ENCODE data around the gene CAV2.
"Not testable (repeated sequence)": the region's sequence is repeated elsewhere in the genome, so short reads cannot be mapped to it uniquely, and the experiment has no call there.

Gene CAV2

GRCh38 chr7:116477625-116478024 is 21.9 kb upstream of the CAV2 start:
- Histone ChIP-seq H3K9ac (ENCODE audit: low read depth, low read length) (no peak overlapping the region), H3K27me3 (ENCODE audit: control insufficient read depth, insufficient read depth, low read length) (no peaks in the 10 kb centered on the region), H3K4me1 (ENCODE audit: control insufficient read depth, insufficient read depth, low read length) (no peaks in the 10 kb centered on the region), H3K36me3 (ENCODE audit: control insufficient read depth, insufficient read depth, low read length) (no peaks in the 10 kb centered on the region), H3K9me3 (ENCODE audit: control insufficient read depth, insufficient read depth, low read length) (no peaks in the 10 kb centered on the region), H3K4me3 (ENCODE audit: low read depth, low read length) (no peak overlapping the region), H3K27ac (ENCODE audit: low read depth, low read length) (no peak overlapping the region)

GRCh38 chr7:116478834-116479233 is 20.7 kb upstream of the CAV2 start:
- no peaks in the 10 kb centered on the region for H3K4me1 ChIP-seq (ENCODE audit: control insufficient read depth, insufficient read depth, low read length)
- no peak overlapping the region for H3K9ac ChIP-seq (ENCODE audit: low read depth, low read length)
- no peaks in the 10 kb centered on the region for H3K9me3 ChIP-seq (ENCODE audit: control insufficient read depth, insufficient read depth, low read length)
- no peaks in the 10 kb centered on the region for H3K27me3 ChIP-seq (ENCODE audit: control insufficient read depth, insufficient read depth, low read length)
- H3K4me3 ChIP-seq (ENCODE audit: low read depth, low read length) = no peak overlapping the region
- no peaks in the 10 kb centered on the region for H3K36me3 ChIP-seq (ENCODE audit: control insufficient read depth, insufficient read depth, low read length)
- no peak overlapping the region for H3K27ac ChIP-seq (ENCODE audit: low read depth, low read length)

GRCh38 chr7:116483271-116483942 is 16.1 kb upstream of the CAV2 start:
- Histone ChIP-seq H3K4me3 (ENCODE audit: low read depth, low read length) (no peak overlapping the region), H3K4me1 (ENCODE audit: control insufficient read depth, insufficient read depth, low read length) (no peaks in the 10 kb centered on the region), H3K9me3 (ENCODE audit: control insufficient read depth, insufficient read depth, low read length) (no peaks in the 10 kb centered on the region), H3K9ac (ENCODE audit: low read depth, low read length) (no peak overlapping the region), H3K36me3 (ENCODE audit: control insufficient read depth, insufficient read depth, low read length) (no peaks in the 10 kb centered on the region), H3K27me3 (ENCODE audit: control insufficient read depth, insufficient read depth, low read length) (no peaks in the 10 kb centered on the region), H3K27ac (ENCODE audit: low read depth, low read length) (no peak overlapping the region)

- H3K27me3 ChIP-seq (ENCODE audit: control insufficient read depth, insufficient read depth, low read length); H3K36me3 ChIP-seq (ENCODE audit: control insufficient read depth, insufficient read depth, low read length); H3K9ac ChIP-seq (ENCODE audit: low read depth, low read length); H3K9me3 ChIP-seq (ENCODE audit: control insufficient read depth, insufficient read depth, low read length); H3K4me1 ChIP-seq (ENCODE audit: control insufficient read depth, insufficient read depth, low read length); H3K4me3 ChIP-seq (ENCODE audit: low read depth, low read length); H3K27ac ChIP-seq (ENCODE audit: low read depth, low read length): not testable (repeated sequence)
These were observed 15.1 kb upstream of the CAV2 start for GRCh38 chr7:116484389-116484788.

- H3K9ac ChIP-seq (ENCODE audit: low read depth, low read length) = no peak overlapping the region
- no peak overlapping the region for H3K27ac ChIP-seq (ENCODE audit: low read depth, low read length)
- H3K36me3 ChIP-seq (ENCODE audit: control insufficient read depth, insufficient read depth, low read length) = no peaks in the 10 kb centered on the region
- H3K4me1 ChIP-seq (ENCODE audit: control insufficient read depth, insufficient read depth, low read length) = no peaks in the 10 kb centered on the region
- H3K4me3 ChIP-seq (ENCODE audit: low read depth, low read length) = no peak overlapping the region
- H3K9me3 ChIP-seq (ENCODE audit: control insufficient read depth, insufficient read depth, low read length) = no peaks in the 10 kb centered on the region
- no peaks in the 10 kb centered on the region for H3K27me3 ChIP-seq (ENCODE audit: control insufficient read depth, insufficient read depth, low read length)
These were observed 11.5 kb upstream of the CAV2 start for GRCh38 chr7:116487907-116488521.

GRCh38 chr7:116490351-116490750 is 9.2 kb upstream of the CAV2 start:
- H3K4me1 ChIP-seq (ENCODE audit: control insufficient read depth, insufficient read depth, low read length) = no peaks in the 10 kb centered on the region
- H3K27me3 ChIP-seq (ENCODE audit: control insufficient read depth, insufficient read depth, low read length) = no peaks in the 10 kb centered on the region
- H3K27ac ChIP-seq (ENCODE audit: low read depth, low read length) = no peak overlapping the region
- H3K4me3 ChIP-seq (ENCODE audit: low read depth, low read length) = no peak overlapping the region
- H3K9ac ChIP-seq (ENCODE audit: low read depth, low read length) = no peak overlapping the region
- H3K36me3 ChIP-seq (ENCODE audit: control insufficient read depth, insufficient read depth, low read length) = no peaks in the 10 kb centered on the region
- no peaks in the 10 kb centered on the region for H3K9me3 ChIP-seq (ENCODE audit: control insufficient read depth, insufficient read depth, low read length)

GRCh38 chr7:116491887-116492653 is 7.5 kb upstream of the CAV2 start:
- no peak overlapping the region for H3K4me3 ChIP-seq (ENCODE audit: low read depth, low read length)
- H3K27me3 ChIP-seq (ENCODE audit: control insufficient read depth, insufficient read depth, low read length) = no peaks in the 10 kb centered on the region
- H3K36me3 ChIP-seq (ENCODE audit: control insufficient read depth, insufficient read depth, low read length) = no peaks in the 10 kb centered on the region
- H3K27ac ChIP-seq (ENCODE audit: low read depth, low read length) = no peak overlapping the region
- no peaks in the 10 kb centered on the region for H3K4me1 ChIP-seq (ENCODE audit: control insufficient read depth, insufficient read depth, low read length)
- no peaks in the 10 kb centered on the region for H3K9me3 ChIP-seq (ENCODE audit: control insufficient read depth, insufficient read depth, low read length)
- H3K9ac ChIP-seq (ENCODE audit: low read depth, low read length) = no peak overlapping the region

- no peaks in the 10 kb centered on the region for H3K4me1 ChIP-seq (ENCODE audit: control insufficient read depth, insufficient read depth, low read length)
- no peaks in the 10 kb centered on the region for H3K27me3 ChIP-seq (ENCODE audit: control insufficient read depth, insufficient read depth, low read length)
- no peak overlapping the region for H3K9ac ChIP-seq (ENCODE audit: low read depth, low read length)
- H3K9me3 ChIP-seq (ENCODE audit: control insufficient read depth, insufficient read depth, low read length) = no peaks in the 10 kb centered on the region
- no peak overlapping the region for H3K27ac ChIP-seq (ENCODE audit: low read depth, low read length)
- H3K36me3 ChIP-seq (ENCODE audit: control insufficient read depth, insufficient read depth, low read length) = no peaks in the 10 kb centered on the region
- no peak overlapping the region for H3K4me3 ChIP-seq (ENCODE audit: low read depth, low read length)
These were observed 6.9 kb upstream of the CAV2 start for GRCh38 chr7:116492654-116493109.

DNA sequence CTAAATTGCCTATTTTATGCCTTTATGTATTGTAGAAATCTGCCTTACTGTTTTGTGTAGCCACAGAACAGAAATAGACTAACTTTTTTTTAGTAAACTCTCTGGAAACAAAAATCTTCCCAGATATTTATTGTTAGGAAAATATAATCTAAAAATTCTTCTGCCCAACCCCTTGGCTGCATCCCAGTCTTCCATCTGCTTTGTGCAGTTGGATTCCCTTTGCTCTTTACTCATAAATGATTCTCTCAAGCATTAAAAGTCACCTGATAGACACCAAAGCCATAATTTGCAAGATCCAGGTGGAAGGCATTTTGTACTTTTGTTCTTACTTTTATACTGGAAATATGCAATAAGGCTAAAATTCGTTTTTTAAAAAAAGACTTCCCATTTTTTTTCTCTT is 6.1 kb upstream of the CAV2 start:
- no peak overlapping the region for H3K4me3 ChIP-seq (ENCODE audit: low read depth, low read length)
- H3K27ac ChIP-seq (ENCODE audit: low read depth, low read length) = no peak overlapping the region
- no peaks in the 10 kb centered on the region for H3K27me3 ChIP-seq (ENCODE audit: control insufficient read depth, insufficient read depth, low read length)
- H3K36me3 ChIP-seq (ENCODE audit: control insufficient read depth, insufficient read depth, low read length) = no peaks in the 10 kb centered on the region
- H3K9me3 ChIP-seq (ENCODE audit: control insufficient read depth, insufficient read depth, low read length) = no peaks in the 10 kb centered on the region
- no peak overlapping the region for H3K9ac ChIP-seq (ENCODE audit: low read depth, low read length)
- no peaks in the 10 kb centered on the region for H3K4me1 ChIP-seq (ENCODE audit: control insufficient read depth, insufficient read depth, low read length)

DNA sequence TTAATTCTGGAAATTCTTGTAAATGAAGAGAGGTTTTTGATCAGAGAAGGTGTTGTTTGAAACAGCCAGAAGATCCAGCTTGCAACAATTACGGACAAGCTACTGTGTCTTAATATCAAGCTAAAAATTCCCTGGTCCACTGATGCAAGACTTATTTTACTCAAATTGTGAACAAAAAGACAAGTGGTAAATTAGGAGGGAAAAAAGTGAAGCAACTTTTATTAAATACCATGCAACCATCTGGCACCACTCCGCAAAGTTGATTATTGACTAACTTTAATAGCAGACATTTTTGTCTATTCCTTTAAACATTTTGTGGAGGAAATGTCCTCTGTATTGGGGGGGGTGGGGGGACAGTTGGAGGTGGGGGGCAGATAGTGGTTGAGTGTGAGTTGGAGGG is 5.1 kb upstream of the CAV2 start:
- peaks cover 5% of the 10 kb centered on the region for H3K27me3 ChIP-seq (ENCODE audit: control insufficient read depth, insufficient read depth, low read length)
- H3K4me1 ChIP-seq (ENCODE audit: control insufficient read depth, insufficient read depth, low read length) = no peaks in the 10 kb centered on the region
- H3K36me3 ChIP-seq (ENCODE audit: control insufficient read depth, insufficient read depth, low read length) = no peaks in the 10 kb centered on the region
- H3K27ac ChIP-seq (ENCODE audit: low read depth, low read length) = no peak overlapping the region
- no peak overlapping the region for H3K4me3 ChIP-seq (ENCODE audit: low read depth, low read length)
- H3K9me3 ChIP-seq (ENCODE audit: control insufficient read depth, insufficient read depth, low read length) = no peaks in the 10 kb centered on the region
- no peak overlapping the region for H3K9ac ChIP-seq (ENCODE audit: low read depth, low read length)

- no peaks in the 10 kb centered on the region for H3K9me3 ChIP-seq (ENCODE audit: control insufficient read depth, insufficient read depth, low read length)
- no peak overlapping the region for H3K27ac ChIP-seq (ENCODE audit: low read depth, low read length)
- peaks cover 13% of the 10 kb centered on the region for H3K27me3 ChIP-seq (ENCODE audit: control insufficient read depth, insufficient read depth, low read length)
- H3K36me3 ChIP-seq (ENCODE audit: control insufficient read depth, insufficient read depth, low read length) = no peaks in the 10 kb centered on the region
- H3K4me1 ChIP-seq (ENCODE audit: control insufficient read depth, insufficient read depth, low read length) = peaks cover 7% of the 10 kb centered on the region
- no peak overlapping the region for H3K9ac ChIP-seq (ENCODE audit: low read depth, low read length)
- H3K4me3 ChIP-seq (ENCODE audit: low read depth, low read length) = no peak overlapping the region
These were observed 3.8 kb upstream of the CAV2 start for GRCh38 chr7:116495736-116496135.
